ENCODE results near the gene MTRF1. TPM values are rescaled to one million over a fixed set of nuclear protein-coding genes. Genes with fewer than 3 reads are reported as not detected.

The MTRF1 gene
- total and polyA plus RNA-seq, 2 of the 8 experiments (the other 6 are each of a cell fraction or from before 2014, with no cell fraction given): 8.0 to 19.2 TPM

- H2BK15ac ChIP-seq (ENCODE audit: low read length): peak overlapping the region; percentile 46; the same call in 1 of the 2 replicates
- H3K4me1 ChIP-seq (replicated peaks in 1 of 4; ENCODE audit: control insufficient read depth in 3 of 4, insufficient read depth in 4 of 4, low read length in 3 of 4): no peaks in the 10 kb centered on the region; a peak in 1 of 7 replicates
- no peak overlapping the region for H3K4me3 ChIP-seq (ENCODE audit: extremely low read depth in 1 of 4, insufficient read depth in 2 of 4, low read depth in 3 of 4, low read length in 4 of 4)
- no peak overlapping the region for H3K23ac ChIP-seq (ENCODE audit: insufficient read length)
- H3K79me2 ChIP-seq (ENCODE audit: control insufficient read depth in 1 of 2, insufficient read depth in 2 of 2, low read length in 2 of 2): peaks cover 10 to 20% of the 10 kb centered on the region in 2 experiments
- no peak overlapping the region for H2BK120ac ChIP-seq (replicated peaks; ENCODE audit: low read depth, low read length)
- POLR2A ChIA-PET (ENCODE audit: partially characterized antibody): no interaction called here
- H3K4me2 ChIP-seq (ENCODE audit: insufficient read depth in 1 of 2, low read depth in 2 of 2, low read length in 2 of 2): no peak overlapping the region
- CTCF ChIA-PET (ENCODE audit: partially characterized antibody): interaction anchor here (0.5 kb wide), 1 partner anchor 31 kb away, joined by 4 read pairs; no protein-coding TSS in a partner anchor
- H3K36me3 ChIP-seq (ENCODE audit: control insufficient read depth in 2 of 4, insufficient read depth in 4 of 4, low read length in 3 of 4): no peaks in the 10 kb centered on the region
- H2BK12ac ChIP-seq (ENCODE audit: low read depth, low read length): no peak overlapping the region
- peaks cover 4% of the 10 kb centered on the region; the same call in 1 of the 2 replicates for H3K23me2 ChIP-seq (ENCODE audit: low read depth, low read length)
- no peak overlapping the region for H3K4ac ChIP-seq (replicated peaks; ENCODE audit: insufficient read length, low read depth, low read length)
- no peak for TF ChIP-seq TAF7 (optimal IDR thresholded peaks at IDR 0.05; ENCODE audit: borderline replicate concordance, low read depth, low read length)
- no peak for TF ChIP-seq POLR2A (IDR thresholded peaks at IDR 0.05; ENCODE audit: control extremely low read depth in 1 of 2, low read depth in 2 of 2, low read length in 2 of 2)
- no peak for TF ChIP-seq TBP (IDR thresholded peaks at IDR 0.05; ENCODE audit: low read depth, low read length)
- DNase-seq (ENCODE audit: low read depth in 1 of 2, low spot score in 2 of 2) (no peak), FAIRE-seq (no peak)
- H3K9me3 ChIP-seq (ENCODE audit: insufficient read depth in 2 of 2, low read depth in 1 of 2, low read length in 1 of 2): no peaks in the 10 kb centered on the region
- no peak overlapping the region for H3K14ac ChIP-seq (ENCODE audit: insufficient read length)
- no peak overlapping the region for H2BK20ac ChIP-seq (ENCODE audit: low read length)
- no peak overlapping the region for H2BK5ac ChIP-seq (ENCODE audit: low read depth, low read length)
- H3K18ac ChIP-seq (ENCODE audit: extremely low read depth, low read length): no peak overlapping the region
- H4K91ac ChIP-seq (replicated peaks; ENCODE audit: insufficient read length, low read length): no peak overlapping the region
- no peak overlapping the region for H2AFZ ChIP-seq (ENCODE audit: low read length)
- H3K27ac ChIP-seq (ENCODE audit: low read depth, low read length): no peak overlapping the region
- no peak overlapping the region for H2AK5ac ChIP-seq (ENCODE audit: low read depth, low read length)
- H4K20me1 ChIP-seq (replicated peaks in 1 of 2; ENCODE audit: control insufficient read depth in 1 of 2, insufficient read depth in 2 of 2, low read length in 2 of 2): peaks cover 1 to 5% of the 10 kb centered on the region in 2 experiments
- no peak overlapping the region for H4K5ac ChIP-seq (ENCODE audit: insufficient read length, low read depth, low read length)
- no peak overlapping the region for H3K56ac ChIP-seq (replicated peaks; ENCODE audit: insufficient read length, low read depth, low read length)
- WGBS, 2 experiments (ENCODE audit: extremely low coverage in 1 of 2, insufficient coverage in 1 of 2, insufficient read length in 1 of 2, insufficient replicate concordance in 2 of 2, low coverage in 1 of 2, low lambda C conversion rate in 2 of 2, missing lambda C conversion rate in 1 of 2): 83% methylated on average over 11 of the region's 11 CpGs; no CpG with 5 or more reads in 1 of the 2 experiments
- no peaks in the 10 kb centered on the region for H3K27me3 ChIP-seq (replicated peaks in 1 of 4; ENCODE audit: control insufficient read depth in 3 of 4, extremely low read depth in 1 of 4, insufficient read depth in 3 of 4, low read length in 3 of 4)
- no peaks in the 10 kb centered on the region for H3K79me1 ChIP-seq (ENCODE audit: low read depth, low read length)
- no peak overlapping the region for H4K8ac ChIP-seq (ENCODE audit: extremely low read depth, insufficient read depth, low read length)
- H3K9ac ChIP-seq (replicated peaks in 1 of 4; ENCODE audit: extremely low read depth in 1 of 4, low read depth in 3 of 4, low read length in 3 of 4): no peak overlapping the region
Measured at GRCh38 chr13:41307884-41308640, 44.7 kb upstream of the MTRF1 start.

Measured in H1 (cell line).